ENCODE results near the gene GAB1.

GAB1 gene

DNA sequence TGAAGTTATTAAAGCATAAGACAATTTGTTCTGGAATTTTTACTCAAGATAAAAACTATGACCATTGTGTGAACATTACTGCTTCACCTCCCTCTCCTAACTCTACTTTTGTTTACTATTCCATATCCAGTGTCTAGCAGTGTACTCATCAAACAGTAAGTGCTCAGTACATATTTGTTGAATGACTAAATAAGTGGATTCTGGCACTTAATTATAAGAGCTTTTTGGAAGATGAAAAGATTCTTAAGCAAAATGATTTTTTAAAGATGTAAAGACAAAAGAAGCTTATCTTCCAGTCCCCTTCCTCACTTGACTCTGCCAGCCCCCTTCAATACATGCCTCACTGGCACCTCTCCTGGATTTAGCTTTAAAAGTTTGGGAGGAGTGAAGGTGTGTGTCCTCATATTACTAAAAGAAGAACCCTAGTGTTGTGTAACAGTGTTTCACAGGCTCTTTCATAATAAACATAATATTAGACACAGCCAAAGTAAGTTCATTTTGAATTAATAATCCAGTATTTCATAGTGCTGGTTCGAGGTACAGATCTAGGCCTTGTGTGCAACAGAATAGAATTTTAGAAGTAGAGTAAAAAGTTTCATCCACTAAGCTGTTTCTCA, 53.0 kb downstream of the GAB1 start:
- DNase-seq: peak; percentile 50

DNA sequence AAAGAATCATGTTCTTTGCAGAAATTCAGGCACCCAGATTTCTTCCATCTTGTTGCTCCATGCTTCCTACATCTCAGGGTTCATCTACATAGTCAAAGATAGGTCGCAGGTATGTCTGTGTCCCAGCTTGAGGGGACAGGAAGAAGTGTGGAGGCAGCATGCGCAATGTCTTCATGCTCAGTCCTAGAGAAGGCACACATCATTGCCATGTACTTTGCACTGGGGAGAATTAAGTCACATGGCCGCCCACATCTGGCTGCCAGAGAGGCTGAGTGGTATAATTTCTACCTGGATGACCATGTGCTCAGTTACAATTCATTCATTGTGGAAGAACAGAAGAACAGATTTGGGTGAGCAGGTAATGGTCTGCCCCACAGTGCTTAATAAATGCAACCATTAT, 54.1 kb downstream of the GAB1 start:
- DNase-seq: no peak

DNA sequence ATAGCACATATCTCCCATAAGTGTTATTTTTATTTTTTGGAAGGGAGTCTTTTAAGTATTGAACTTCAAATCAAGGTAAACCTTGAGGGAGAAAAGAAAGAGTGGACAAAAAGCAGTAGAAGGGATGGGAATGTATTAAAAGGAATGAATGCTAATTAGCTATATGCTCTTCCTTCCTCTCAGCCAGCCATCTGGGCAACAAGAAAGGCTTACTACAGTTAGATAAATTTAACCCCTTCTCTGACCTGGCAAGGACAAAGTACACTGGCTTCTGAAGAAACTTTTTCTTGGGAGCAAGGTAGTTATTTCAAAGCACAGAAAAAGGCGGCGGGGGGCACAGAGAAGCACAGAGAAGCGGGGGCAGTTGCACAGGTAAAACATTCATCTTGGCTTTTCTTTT, 54.6 kb downstream of the GAB1 start:
- no peak for DNase-seq

DNA sequence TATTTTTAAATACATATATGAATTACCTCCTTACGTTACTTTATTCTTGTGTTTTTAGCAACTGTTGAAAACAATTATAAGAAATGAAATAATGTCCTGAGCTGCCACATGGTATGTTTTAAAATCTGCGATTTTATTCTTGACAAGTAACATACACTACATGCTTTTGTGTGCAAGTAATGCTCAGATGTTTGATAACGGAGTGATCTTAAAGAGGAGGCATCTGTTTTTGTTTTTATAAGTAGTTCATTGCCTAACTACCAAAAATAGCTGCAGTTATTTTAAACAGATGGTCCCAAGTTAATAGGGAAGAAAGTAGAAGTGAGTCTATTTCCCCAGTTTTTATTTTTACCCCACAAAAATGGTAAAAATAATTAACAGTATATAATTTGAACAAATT, 55.2 kb downstream of the GAB1 start:
- peak; percentile 76 for DNase-seq

DNA sequence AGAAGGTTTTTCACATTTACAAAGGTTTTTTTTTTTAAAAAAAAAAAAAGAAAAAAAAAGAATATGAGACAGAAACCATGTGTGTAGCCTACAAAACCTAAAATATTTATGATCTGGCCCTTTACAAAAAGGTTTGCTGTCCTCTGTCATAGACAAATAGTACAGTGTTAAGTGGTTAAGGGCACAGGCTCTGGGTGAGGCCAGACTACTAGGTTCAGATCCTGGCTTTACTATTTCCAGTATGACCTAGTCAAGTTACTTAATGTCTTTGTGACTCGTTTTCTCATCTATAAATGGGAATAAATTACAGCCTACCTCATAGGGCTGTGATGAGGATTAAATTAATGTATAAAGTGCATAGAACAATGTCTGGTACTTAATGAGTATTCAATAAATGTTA, 56.5 kb downstream of the GAB1 start:
- no peak for DNase-seq

DNA sequence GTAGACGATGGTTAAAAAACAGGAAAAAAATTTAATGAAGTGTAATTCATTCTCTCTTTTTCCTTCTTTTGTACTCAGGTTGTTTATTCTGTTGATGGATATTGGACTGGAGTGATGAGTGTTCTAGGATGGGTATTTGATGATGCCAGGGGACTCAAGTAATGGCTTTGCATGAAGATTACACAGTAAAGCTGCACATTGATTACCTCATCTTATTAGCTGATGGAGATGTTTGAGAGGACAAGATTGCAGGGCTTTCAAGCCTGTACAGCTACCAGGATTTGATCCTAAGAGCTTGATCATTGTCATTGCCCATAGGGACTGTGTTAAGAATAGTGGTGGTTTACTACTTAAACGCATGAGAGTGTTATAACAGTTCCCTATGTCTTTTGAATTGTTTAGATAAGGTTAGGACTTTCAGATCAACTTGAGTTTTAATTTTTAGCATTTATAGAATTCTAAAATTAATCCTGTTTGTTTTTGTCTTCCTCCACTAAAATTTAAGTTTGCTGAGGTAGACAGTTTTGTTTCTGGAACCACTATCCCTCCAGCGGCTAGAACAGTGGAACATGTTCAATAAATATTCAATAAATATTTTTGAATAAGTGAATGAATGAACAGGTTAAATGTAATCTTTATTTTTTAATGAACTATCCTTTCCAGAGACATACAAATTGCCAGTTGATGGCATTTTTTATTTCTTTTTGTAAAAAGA, 58.2 kb downstream of the GAB1 start:
- DNase-seq: no peak

DNA sequence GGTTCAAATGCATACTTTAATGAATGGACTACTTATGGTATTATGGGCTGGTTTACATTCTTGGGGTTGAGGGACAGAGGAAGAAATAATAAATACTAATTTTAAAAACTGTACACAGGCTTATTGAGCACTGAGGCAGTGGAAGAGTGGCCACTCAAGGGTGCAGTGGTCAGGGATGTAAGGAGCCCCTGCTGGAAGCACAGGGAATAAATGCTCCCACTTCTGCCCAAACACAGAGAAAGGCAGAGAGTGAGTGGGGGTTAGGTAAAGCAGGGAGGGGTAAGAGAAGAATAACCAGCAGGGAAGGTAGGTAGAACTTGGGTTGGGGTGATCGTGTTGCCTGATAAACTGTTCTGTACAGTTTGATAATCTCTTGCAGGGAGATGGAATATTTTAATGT, 60.0 kb downstream of the GAB1 start:
- no peak for DNase-seq

DNA sequence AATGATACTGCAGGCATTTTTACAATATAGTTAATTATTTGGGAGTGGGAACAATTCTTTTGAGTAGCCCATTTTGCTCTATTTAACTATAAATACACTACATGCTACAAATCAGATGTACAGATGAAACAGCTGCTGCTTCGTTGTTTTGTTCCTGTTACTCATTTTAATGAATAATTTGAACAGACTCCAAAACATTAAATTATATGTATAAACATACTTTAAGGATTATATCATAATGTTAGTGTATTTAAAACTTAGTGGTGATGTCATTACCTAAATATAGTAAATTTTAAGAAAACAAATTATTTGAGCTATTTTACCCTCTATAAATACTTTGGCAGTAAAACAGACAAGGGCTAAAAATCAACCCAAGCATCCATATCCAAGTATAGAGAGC, 60.7 kb downstream of the GAB1 start:
- peak; percentile 79 for DNase-seq

DNA sequence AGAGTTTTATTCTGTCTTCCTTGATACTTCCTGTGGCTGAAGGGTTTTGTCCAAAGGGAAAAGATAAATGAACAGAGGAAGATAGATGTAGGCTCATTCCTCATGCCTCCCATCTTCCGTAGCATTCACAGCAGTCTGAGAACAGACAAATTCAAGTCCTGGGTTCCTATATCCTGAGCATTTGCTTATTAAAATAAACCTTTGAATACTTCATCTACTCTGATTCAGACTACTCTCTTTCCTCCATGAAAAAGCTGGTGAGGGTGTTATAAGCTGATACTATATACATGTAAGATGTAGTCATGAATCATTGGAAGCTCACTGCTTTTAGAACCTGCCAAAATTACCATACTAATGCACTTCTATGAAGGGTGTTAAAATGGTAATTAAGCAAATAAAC, 61.2 kb downstream of the GAB1 start:
- peak; percentile 40 for DNase-seq

DNA sequence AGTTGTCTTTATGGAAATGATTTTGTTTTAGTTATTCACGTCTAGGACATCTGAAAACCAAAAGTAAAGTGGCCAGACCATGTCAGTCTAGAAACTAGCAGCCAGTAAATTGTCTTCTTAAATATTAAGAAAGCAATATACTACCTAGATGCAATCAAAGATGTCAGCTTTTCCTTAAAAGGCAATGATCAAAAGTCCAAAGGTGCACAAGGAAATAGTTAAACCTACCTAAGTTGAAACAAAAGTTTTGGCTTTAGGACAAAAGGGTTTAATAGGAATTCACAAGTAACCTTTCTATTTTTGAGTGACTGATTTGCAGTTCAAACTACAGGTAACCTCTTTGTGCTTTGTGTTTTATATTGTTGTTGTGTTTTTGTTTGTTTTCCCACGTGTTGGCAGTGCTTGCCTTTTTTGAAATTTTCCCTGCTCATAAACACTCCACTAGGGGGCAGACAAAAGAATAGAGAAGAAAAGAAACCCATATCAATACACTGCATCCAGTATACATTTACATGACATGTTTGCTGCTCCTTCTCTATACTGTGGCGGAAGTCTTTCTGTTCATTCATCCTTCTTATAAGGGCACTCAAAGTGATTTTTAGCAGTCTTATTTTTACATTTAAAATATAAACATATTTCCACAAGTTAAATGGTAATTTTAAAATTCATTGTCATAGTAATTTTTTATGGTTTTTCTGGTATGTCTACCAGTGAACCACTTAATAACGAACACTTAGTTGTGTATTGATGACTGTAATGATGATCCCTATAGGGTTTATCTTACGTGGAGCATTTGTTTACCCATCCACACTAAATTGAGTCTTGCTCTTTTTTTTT, 62.7 kb downstream of the GAB1 start:
- DNase-seq: peak; percentile 34

DNA sequence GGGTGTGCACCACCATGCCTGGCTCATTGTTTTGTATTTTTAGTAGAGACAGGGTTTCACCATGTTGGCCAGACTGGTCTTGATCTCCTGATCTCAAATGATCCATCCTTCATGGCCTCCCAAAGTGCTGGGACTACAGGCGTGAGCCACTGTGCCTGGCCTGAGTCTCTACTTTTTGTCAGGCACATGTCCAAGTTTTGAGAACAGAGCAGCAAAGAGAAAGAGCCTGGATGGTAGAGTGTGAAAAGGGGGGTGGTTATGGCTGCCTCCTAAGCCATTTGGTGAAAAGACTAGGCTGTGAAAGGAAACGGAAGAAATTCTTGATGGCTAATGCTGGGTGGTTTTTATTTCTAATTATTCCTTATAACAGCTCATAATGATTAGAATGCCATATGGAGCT, 63.4 kb downstream of the GAB1 start:
- no peak for DNase-seq

DNA sequence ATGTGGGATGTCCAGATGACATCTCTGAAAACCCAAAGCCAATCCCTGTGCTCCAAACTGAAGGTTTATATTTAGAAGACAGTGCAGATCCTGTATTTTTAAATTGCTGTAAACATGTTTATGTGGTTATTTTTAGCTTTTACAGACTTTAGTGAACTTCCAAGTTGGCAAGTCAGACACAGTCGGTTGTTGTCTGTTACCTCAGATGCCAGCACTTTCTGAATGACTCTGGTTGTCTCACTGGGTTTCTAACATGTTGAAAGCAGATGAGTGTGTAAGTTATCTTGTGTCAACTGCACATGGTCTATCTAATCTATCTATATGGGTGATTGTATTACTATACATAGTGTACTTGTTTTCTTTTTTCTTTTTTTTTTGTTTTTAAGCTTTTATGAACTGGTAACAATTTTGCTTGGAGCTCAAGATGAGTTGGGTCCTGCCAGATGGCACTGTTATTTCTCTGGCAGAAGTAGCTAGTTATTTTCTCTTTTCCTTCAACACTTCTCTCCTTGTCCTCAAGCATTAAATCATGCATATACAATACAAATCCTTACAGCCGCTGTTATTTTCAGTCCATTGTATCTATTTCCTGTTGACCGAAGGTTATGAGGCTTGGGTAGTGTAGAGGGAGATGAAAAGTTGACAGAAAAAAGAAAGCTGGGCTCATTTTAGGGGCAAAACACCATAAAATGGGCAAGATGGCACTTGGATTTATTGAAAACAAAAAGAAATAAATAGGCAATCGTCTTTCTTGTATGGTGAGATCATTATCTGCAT, 66.3 kb downstream of the GAB1 start:
- no peak for DNase-seq

DNA sequence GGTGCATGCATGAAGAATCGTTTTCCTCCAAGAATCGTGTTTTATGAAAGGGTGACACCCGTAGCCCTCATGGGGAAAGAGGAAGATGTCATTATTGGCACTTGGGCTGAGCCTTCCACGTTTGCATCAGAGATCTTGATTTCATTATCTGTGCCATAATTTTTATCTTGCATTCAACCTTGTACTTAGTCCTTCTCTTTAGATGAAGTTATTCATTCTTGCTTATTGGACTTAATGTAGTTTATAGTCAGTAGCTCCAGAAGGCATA, 66.8 kb downstream of the GAB1 start:
- no peak for DNase-seq

DNA sequence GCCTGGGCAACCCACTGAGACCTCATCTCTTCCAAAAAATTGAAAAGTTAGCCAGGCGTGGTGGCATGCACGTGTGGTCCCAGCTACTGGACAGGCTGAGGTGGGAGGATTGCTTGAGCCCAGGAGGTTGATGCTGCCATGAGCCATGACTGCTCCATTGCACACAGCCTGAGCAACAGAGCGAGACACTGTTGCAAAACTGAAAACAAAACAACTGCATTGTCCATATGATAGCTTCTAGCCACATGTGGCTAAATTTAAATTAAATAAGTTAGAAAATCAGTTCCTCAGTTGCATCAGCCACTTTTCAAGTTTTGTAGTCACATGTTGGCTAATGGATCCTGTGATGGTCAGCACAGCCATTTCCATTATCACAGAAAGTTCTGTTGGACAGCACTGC, 67.9 kb downstream of the GAB1 start:
- DNase-seq: no peak

DNA sequence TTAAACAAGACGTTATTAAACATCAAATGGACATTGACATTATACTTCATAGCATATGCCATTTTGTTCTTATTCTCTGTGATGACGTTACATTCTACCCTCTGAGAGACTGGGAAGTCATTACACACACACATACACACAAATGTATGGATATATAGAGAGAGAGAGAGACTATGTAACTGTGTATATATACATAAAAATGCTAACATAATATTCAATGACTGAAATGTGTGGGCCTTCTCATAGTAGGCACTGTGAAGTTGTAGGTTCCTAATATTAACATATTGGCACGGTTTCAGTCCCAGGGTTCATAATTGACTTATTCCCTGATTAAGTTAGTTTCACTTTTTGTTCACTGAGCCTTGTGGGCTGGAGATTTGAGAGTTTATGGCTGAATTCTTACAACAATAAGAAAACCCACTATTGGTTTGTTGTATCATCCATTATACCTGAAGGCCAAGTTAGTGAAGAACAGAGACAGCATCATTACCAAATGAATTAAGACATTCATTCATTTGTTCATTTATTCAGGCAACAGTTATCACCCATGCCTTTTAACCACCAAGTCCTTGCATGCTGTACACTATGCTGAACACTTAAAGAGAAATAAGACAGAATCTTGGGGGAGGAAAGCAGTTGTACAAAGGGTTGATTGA, 68.5 kb downstream of the GAB1 start:
- DNase-seq: no peak

DNA sequence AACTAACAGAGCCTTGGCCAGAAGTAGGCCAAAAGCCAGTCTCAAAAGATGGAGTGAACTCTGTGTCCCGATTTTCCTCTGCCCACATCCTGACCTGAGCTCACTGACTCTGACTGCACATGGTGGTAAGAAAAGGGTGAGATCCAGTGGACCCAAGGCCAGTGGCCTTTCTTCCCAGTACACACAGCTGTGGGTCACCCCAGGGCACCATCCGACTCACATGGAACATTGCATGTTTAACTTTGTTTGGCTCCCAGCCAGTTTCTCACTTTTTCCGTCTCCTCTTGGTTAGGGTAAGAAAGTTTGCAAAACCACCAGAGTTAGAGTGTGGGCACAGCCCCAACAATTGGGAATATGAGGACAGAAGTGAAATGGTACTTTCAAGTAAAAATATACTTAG, 69.8 kb downstream of the GAB1 start:
- DNase-seq: peak; percentile 49

DNA sequence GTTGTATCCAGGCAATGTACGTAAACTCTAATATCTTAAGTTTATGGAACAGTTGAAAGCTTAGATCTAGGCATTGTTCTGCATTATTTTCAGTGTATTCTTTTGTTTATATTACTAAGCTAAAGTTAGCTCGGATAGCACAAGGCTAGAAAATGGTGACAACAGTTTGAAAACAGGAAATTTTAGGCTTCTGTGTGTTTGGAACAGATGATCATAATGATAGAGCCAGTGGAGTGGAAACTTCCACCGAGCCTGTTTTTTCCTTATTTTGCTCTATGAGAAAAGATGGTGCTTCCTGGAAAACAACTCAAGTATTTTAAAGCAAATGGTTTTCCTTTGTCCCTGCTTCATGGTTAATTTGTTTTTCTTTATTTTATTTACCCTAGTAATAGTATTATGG, 70.8 kb downstream of the GAB1 start:
- no peak for DNase-seq

DNA sequence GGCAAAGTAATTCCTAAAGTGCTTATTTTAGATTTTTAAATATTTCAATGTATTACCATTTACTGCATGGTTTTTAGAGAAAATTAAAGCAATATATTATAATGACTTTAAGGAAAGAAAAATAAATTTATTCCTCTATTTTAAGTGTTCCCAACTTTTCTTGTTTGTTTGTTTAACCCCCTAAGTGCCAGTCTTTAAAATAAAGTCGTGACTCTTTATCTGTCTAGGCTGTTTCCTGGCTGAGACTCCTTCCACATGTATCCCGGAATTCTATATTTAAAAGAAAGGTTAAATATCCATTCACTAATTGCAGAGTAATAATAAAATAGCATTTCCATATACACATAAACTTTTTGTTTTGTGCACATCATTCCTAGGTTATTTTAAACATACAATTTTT, 71.2 kb downstream of the GAB1 start:
- DNase-seq: no peak

DNA sequence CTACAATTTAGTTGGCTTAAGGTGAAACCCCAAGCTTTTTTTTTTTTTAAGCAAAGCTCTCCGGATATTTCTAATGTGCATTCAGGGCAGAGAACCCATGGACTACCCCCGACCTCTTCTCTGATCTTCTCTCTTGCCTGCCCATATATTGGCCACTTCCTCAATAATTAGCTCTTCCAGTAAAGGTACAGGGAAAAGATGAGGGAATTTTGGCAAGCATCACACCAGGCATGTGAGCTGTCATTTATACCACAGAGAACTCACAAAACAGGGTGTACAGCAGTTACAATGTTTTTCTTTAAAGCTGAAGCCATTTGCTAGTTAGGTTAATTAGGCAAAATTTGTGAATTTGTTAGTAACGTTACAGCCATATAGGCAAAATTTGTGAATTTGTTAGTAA, 73.3 kb downstream of the GAB1 start:
- DNase-seq: no peak

DNA sequence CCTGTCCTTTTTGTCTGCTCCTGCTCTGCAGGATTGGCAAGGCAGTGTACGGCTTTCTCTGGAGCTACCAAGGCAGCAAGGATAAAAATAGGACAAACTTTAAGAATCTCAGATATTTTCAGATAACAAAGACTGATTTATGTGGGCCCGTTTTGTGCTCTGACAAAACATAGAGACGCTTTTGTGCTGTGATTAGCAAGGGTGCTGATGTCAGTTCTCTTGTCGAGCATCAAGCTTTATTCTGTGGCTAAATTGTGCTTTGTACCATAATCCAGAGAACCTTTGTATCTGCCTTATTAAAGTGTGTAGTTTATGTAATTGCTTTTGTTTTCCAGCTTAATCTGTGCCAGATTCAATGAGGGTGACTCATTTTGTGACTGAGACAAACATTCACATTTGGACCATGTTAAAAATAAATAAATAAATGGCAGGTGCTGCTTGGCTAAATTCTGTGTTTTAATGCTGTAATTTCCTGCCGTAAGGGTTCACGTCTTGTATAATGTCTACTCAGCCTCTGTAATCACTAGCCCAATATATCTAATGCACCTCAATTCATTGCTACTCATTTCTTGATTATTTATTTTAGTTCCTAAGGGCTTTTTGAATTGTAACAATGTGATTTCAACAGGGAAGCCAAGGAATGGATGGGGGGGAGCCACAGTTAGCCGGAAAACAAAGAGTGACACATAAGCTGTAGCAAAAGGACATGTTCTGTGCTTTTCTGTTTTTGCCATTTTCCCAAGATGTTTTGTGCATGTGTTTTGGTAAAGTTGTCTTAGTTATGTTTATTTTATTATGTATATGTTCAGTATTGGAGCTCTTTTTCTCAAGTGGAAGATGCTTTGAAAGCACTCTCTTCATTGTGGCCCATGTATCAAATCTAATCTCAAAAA, 75.1 kb downstream of the GAB1 start:
- no peak for DNase-seq

DNA sequence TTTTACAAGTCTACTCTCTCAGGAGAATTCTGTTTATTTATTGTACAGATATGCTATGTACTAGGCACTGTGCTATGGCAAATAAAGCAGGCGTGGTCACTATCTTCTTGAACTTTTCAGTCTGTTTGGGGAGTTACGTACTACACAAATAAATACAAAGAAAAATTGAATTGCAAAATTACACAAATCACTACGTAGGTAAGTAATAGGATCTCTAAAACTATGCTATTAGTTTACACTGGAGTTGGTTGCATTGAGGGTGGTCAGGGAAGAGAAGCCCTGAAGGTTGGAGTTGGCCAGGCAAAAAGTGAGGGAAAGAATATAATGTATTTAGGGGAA, 75.7 kb downstream of the GAB1 start:
- DNase-seq: no peak
